ENCODE data around the gene HIRA.

DNA sequence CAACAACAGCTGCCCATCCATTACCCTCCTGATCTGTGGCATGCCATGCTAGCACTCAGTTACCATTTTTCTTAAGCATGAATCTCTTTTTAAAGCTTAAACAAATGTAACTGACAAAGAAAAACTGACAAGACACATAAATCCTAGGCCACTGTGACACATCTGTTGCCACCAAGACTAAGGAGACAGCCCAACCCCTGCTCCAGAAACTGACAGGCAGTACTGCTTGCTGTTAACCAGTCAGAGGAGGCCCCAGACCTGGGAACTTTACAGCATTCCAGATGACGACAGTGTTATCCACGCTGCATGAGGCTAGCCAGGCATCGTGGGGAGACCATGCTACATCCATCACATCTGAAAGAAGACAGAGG lies 33.8 kb downstream of the HIRA start:
- TF ChIP-seq, protein P1, sequence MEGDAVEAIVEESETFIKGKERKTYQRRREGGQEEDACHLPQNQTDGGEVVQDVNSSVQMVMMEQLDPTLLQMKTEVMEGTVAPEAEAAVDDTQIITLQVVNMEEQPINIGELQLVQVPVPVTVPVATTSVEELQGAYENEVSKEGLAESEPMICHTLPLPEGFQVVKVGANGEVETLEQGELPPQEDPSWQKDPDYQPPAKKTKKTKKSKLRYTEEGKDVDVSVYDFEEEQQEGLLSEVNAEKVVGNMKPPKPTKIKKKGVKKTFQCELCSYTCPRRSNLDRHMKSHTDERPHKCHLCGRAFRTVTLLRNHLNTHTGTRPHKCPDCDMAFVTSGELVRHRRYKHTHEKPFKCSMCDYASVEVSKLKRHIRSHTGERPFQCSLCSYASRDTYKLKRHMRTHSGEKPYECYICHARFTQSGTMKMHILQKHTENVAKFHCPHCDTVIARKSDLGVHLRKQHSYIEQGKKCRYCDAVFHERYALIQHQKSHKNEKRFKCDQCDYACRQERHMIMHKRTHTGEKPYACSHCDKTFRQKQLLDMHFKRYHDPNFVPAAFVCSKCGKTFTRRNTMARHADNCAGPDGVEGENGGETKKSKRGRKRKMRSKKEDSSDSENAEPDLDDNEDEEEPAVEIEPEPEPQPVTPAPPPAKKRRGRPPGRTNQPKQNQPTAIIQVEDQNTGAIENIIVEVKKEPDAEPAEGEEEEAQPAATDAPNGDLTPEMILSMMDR (IDR thresholded peaks at IDR 0.05 in 8 of 11, conservative IDR thresholded peaks at IDR 0.05 in 3 of 11), result no peak
- no peak for TF ChIP-seq POLR2A (IDR thresholded peaks at IDR 0.05)
- no peak for TF ChIP-seq POLR2AphosphoS5 (IDR thresholded peaks at IDR 0.05)
